HEK293T (cell line): Measurements from ENCODE around the gene TSFM.

Experiments used
- CTCF ChIA-PET: fragments of 350-600 bp; formaldehyde crosslinking; extraction: SDS; loops from one replicate; lab custom pipeline; 2021; ENCODE audit warnings: antibody characterized with exemption, inconsistent platforms; lab: Yijun Ruan, JAX
- POLR2A ChIA-PET: fragments of 350-600 bp; formaldehyde crosslinking; extraction: SDS; loops from one replicate; lab custom pipeline; 2020; ENCODE audit warnings: antibody characterized with exemption, inconsistent platforms; lab: Yijun Ruan, JAX
- DNase-seq: peaks from one replicate; pipeline ENCODE4 v3.0.0; 2012; ENCODE audit warnings: mixed read lengths; ENCODE audit errors: extremely low spot score
- ARNT ChIP-seq: fragments of 450-650 bp; IDR thresholded peaks from 2 replicates; pipeline ENCODE4 v1.6.1; 2017; ENCODE audit warnings: mild to moderate bottlenecking
- BHLHE40 ChIP-seq: fragments of 450-650 bp; IDR thresholded peaks from 2 replicates; pipeline ENCODE4 v1.6.1; 2016; ENCODE audit warnings: mild to moderate bottlenecking, moderate library complexity, borderline replicate concordance
- CTBP1 ChIP-seq: fragments of 450-650 bp; IDR thresholded peaks from 2 replicates; pipeline ENCODE4 v1.6.1; 2016; ENCODE audit warnings: borderline replicate concordance
- ELF4 ChIP-seq: fragments of 450-650 bp; IDR thresholded peaks from 2 replicates; pipeline ENCODE4 v1.6.1; 2017; ENCODE audit warnings: antibody characterized with exemption
- FOXA1 ChIP-seq: fragments of 450-650 bp; IDR thresholded peaks from 2 replicates; pipeline ENCODE4 v1.6.1; 2016; ENCODE audit warnings: mild to moderate bottlenecking
- FOXK2 ChIP-seq: fragments of 450-650 bp; IDR thresholded peaks from 2 replicates; pipeline ENCODE4 v1.6.1; 2016; ENCODE audit warnings: mild to moderate bottlenecking
- FOXM1 ChIP-seq: fragments of 450-650 bp; IDR thresholded peaks from 2 replicates; pipeline ENCODE4 v1.6.1; 2017; ENCODE audit warnings: mild to moderate bottlenecking, borderline replicate concordance
- HDGF ChIP-seq: fragments of 450-650 bp; IDR thresholded peaks from 2 replicates; pipeline ENCODE4 v1.6.1; 2017; ENCODE audit warnings: antibody characterized with exemption, borderline replicate concordance
- L3MBTL2 ChIP-seq: fragments of 450-650 bp; conservative IDR thresholded peaks from 2 replicates; pipeline ENCODE4 v1.6.1; 2016; ENCODE audit warnings: mild to moderate bottlenecking
- LEF1 ChIP-seq: fragments of 450-650 bp; IDR thresholded peaks from 2 replicates; pipeline ENCODE4 v1.6.1; 2017; ENCODE audit warnings: mild to moderate bottlenecking, borderline replicate concordance
- NFRKB ChIP-seq: fragments of 450-650 bp; IDR thresholded peaks from 2 replicates; pipeline ENCODE4 v1.6.1; 2016; ENCODE audit warnings: mild to moderate bottlenecking, moderate library complexity
- SP1 ChIP-seq: fragments of 450-650 bp; IDR thresholded peaks from 2 replicates; pipeline ENCODE4 v1.6.1; 2017
- SUZ12 ChIP-seq: fragments of 450-650 bp; IDR thresholded peaks from 2 replicates; pipeline ENCODE4 v1.6.1; 2016; ENCODE audit warnings: mild to moderate bottlenecking
- TARDBP ChIP-seq: fragments of 450-650 bp; IDR thresholded peaks from 2 replicates; pipeline ENCODE4 v1.6.1; 2016
- ZNF384 ChIP-seq: fragments of 450-650 bp; IDR thresholded peaks from 2 replicates; pipeline ENCODE4 v1.6.1; 2016
- TF ChIP-seq, protein P1 (sequence below): fragments of 450-650 bp; IDR thresholded peaks from 2 replicates; pipeline ENCODE4 v1.6.1; 2016

Gene TSFM

GRCh38 chr12:57753756-57754337 lies 28.7 kb upstream of the TSFM start:
- POLR2A ChIA-PET, result interaction anchor here (0.7 to 1.7 kb wide), 3 partner anchors 10 to 18 kb away, joined by 4 to 8 read pairs (median 5); partner anchors contain the start of genes EEF1AKMT3, METTL1 and TSPAN31
- no peak for TF ChIP-seq ARNT
- TF ChIP-seq FOXK2, result no peak
- no peak for TF ChIP-seq NFRKB
- no peak for TF ChIP-seq HDGF
- TF ChIP-seq L3MBTL2, result no peak
- TF ChIP-seq TARDBP, result no peak
- TF ChIP-seq ELF4, result no peak
- TF ChIP-seq CTBP1, result no peak
- TF ChIP-seq SUZ12, result no peak
- no peak for TF ChIP-seq BHLHE40
- TF ChIP-seq, protein P1, sequence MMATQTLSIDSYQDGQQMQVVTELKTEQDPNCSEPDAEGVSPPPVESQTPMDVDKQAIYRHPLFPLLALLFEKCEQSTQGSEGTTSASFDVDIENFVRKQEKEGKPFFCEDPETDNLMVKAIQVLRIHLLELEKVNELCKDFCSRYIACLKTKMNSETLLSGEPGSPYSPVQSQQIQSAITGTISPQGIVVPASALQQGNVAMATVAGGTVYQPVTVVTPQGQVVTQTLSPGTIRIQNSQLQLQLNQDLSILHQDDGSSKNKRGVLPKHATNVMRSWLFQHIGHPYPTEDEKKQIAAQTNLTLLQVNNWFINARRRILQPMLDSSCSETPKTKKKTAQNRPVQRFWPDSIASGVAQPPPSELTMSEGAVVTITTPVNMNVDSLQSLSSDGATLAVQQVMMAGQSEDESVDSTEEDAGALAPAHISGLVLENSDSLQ, result no peak
- TF ChIP-seq FOXM1, result no peak
- no peak for TF ChIP-seq FOXA1
- no peak for TF ChIP-seq SP1
- TF ChIP-seq LEF1, result no peak
- DNase-seq, result no peak
- CTCF ChIA-PET, result no interaction called here

- peak; percentile 48 for DNase-seq
- TF ChIP-seq CTBP1, result 0 out of 2 replicates have a peak, but pooled peaks have one; percentile 37
- no peak for TF ChIP-seq FOXA1
- CTCF ChIA-PET, result no interaction called here
- POLR2A ChIA-PET, result interaction anchor here (0.7 to 1.7 kb wide), 4 partner anchors 10 to 18 kb away, joined by 4 to 8 read pairs (median 6); partner anchors contain the start of genes EEF1AKMT3, METTL1 and TSPAN31
Observed at GRCh38 chr12:57754411-57755193, 28.0 kb upstream of the TSFM start, which contains the start of gene MARCHF9. Gene MARCHF9 (plus strand): TSS chr12:57755103. CDS start chr12:57755529, 426 bp downstream.

GRCh38 chr12:57755194-57755453 lies 27.5 kb upstream of the TSFM start:
- DNase-seq, result no peak
- TF ChIP-seq, protein P1, result no peak
- no peak for TF ChIP-seq ZNF384
- no peak for TF ChIP-seq LEF1
- no peak for TF ChIP-seq L3MBTL2
- no peak for TF ChIP-seq NFRKB
- no peak for TF ChIP-seq SUZ12
- no peak for TF ChIP-seq FOXK2
- no peak for TF ChIP-seq FOXA1
- TF ChIP-seq TARDBP, result no peak
- ChIA-PET POLR2A (interaction anchor here (1.7 kb wide), 2 partner anchors 11 to 17 kb away, joined by 7 to 8 read pairs; partner anchors contain the start of genes EEF1AKMT3, METTL1 and TSPAN31), CTCF (no interaction called here)

GRCh38 chr12:57755454-57756372 lies 26.9 kb upstream of the TSFM start:
- TF ChIP-seq, protein P1, result no peak
- no peak for TF ChIP-seq ZNF384
- no peak for TF ChIP-seq NFRKB
- TF ChIP-seq LEF1, result no peak
- no peak for TF ChIP-seq BHLHE40
- no peak for TF ChIP-seq L3MBTL2
- no peak for TF ChIP-seq FOXM1
- no peak for TF ChIP-seq FOXA1
- no peak for TF ChIP-seq SUZ12
- no peak for TF ChIP-seq FOXK2
- TF ChIP-seq TARDBP, result no peak
- TF ChIP-seq ELF4, result no peak
- TF ChIP-seq ARNT, result no peak
- no peak for TF ChIP-seq CTBP1
- TF ChIP-seq HDGF, result no peak
- no peak for TF ChIP-seq SP1
- ChIA-PET CTCF (interaction anchor here (0.8 to 1.8 kb wide), 3 partner anchors 11 to 29 kb away, joined by 3 to 17 read pairs (median 5); partner anchors contain the start of gene CYP27B1), POLR2A (interaction anchor here (1.3 to 2.0 kb wide), 4 partner anchors 11 to 27 kb away, joined by 4 to 14 read pairs (median 8); partner anchors contain the start of genes EEF1AKMT3, METTL1, TSFM and TSPAN31)
- DNase-seq, result no peak
